Measurements from ENCODE around the gene DYNC2LI1.

The DYNC2LI1 gene

DNA sequence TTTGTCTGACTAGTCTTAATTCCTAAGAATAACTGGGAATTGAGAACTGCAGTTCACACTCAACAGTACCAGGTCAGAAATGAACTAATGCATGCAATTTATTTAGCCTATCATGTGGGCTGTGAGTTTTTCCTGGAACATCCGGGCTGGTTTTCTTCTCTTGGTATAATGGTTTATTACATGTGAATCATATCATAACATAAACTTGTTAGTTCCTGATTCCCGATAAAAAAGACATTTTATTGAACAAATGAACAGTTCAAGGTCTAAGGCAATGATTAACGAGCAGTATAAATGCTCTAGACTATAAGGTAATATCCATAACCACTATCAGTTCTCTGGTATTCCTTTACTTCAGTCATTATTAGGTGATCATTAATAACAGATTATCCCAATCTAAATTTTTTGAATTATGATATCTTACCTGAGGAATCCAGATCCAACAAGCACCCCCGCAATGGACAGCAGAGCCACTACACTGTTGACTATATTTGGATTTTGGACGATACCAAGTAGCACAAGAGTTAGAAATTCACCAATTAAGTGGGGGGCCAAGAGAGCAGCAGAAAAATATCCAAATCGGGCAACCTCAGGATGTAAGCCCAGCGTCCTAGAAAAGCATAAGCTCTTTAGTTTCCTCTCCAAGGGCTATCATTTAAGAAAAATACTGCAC, 45.8 kb downstream of the DYNC2LI1 start:
- DNase-seq, result no peak

GRCh38 chr2:43822839-43823238, 49.0 kb downstream of the DYNC2LI1 start:
- DNase-seq, result no peak

DNA sequence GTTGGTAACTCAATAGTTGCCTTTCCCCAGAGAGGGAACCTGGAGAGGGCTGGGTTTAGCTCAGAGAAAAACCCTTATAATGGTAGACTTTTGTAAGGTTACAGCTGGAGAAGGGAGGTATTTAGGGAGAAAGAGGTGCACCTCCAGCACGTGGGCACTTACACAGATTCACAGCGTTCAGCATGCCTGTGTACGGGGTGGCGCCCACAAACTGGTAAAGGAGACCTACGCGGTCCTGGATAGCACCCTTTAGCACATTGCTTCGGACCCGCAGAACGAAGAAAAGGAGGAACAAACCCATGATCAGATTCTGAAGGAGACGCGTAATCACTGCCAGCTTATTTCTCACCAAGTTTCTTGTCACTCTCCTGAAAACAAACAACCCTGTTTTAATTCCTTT, 49.9 kb downstream of the DYNC2LI1 start:
- no peak for DNase-seq

DNA sequence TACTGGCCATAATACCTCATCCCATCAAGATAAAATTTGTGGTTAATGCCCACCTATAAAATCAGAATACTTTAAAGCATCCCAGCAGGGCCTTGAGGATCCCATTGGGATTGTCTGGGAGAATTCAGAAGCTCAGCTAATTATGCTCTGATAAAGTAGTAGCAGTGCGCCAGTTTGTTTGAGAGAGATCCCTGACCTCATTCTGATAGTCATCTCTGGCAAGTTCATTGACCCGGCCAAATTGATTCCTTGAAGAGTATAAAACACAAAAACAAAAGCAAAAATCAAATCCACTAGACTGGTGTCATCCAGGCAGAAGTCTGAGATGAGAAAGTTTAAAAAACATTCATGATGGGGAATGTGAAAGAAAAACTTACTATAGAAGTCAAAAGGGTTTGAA, 50.7 kb downstream of the DYNC2LI1 start:
- no peak for DNase-seq

GRCh38 chr2:43824951-43825493, 51.2 kb downstream of the DYNC2LI1 start:
- no peak for DNase-seq

DNA sequence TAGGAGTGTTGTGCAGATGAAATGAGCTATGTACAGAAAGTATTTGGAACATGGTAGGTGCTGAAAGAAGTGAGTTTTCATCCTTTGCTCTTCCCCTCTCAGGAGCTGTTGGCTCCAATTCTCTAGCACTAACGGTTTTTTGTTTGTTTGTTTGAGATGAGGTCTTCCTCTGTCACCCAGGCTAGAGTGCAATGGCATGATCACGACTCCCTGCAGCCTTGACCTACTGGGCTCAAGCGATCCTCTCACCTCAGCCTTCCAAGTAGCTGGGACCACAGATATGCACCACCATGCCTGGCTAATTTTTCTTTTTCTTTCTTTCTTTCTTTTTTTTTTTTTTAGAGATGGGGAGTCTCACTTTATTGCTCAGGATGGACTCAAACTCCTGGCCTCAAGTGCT, 52.0 kb downstream of the DYNC2LI1 start:
- DNase-seq, result no peak

- no peak for DNase-seq
These were observed 52.7 kb downstream of the DYNC2LI1 start for GRCh38 chr2:43826305-43827250.

- no peak for DNase-seq
These were observed 57.9 kb downstream of the DYNC2LI1 start for GRCh38 chr2:43831543-43832294.

DNA sequence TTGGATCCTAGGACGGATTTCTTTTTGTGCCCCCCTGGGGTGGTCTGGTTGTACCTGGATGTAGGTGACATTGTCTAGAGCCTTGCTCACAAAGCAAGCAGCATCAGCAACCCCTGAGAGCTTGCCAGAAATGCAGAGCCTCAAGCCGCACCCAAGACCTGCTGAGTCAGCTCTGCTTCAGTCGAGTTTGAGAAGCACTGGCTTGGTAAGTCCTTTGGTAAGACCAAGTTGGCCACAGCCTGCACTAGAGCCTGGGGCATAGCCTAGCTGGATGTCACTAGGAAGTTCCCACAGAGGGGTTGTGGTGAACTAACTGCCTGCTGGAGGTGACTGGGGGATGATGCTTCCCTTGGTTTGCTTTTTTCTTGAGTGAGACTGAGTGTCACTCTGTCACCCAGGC, 58.6 kb downstream of the DYNC2LI1 start:
- DNase-seq, result no peak

DNA sequence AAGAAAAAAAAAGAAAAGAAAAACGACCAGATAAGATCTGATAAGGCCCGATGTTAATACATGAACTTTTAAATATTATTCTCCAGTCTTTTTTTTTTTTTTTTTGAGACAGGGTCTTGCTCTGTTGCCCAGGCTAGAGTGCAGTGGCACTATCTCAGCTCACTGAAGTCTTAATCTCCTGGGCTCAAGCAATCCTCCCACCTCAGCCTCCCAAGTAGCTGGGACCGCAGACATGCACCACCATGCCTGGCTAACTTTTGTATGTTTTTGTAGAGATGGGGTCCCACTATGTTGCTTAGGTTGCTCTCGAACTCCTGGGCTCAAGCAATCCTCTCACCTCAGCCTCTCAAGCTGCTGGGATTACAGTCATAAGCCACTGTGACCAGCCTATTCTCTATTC, 63.2 kb downstream of the DYNC2LI1 start:
- no peak for DNase-seq

DNA sequence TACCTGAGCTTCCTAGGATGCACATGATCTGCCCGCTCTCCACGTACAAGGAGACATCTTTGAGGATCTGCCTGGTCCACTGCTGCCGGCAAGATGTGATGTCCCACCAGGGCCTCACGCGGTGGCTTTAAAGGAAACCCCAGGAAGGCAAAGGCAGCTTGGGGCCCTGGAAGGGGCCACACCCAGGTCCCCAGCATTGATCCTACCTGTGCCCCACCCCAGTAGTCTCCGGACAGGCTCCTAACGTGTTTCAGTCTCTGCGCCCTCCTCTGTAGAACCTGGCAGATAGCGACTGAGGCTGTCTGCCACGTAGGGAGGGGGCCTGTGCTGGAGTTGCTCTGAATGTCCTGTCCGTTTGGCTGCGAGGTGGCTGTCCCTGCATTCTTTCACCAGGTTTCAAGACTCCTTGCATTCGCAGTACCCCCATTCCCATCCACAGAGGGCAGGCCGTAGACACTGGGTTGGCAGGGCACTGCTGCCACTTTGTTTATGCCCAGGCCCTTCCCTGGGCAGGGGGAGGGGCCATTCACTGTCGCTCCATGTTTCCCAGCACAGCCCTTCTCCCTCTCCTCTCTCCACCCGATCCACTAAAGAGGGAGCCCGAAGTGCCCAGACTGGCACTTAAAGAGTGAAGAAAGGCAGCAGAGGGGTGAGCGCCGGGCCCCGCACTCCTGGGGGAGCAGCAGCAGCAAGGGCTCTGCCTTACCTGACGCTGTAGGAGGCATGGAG, 64.2 kb downstream of the DYNC2LI1 start:
- no peak for DNase-seq

DNA sequence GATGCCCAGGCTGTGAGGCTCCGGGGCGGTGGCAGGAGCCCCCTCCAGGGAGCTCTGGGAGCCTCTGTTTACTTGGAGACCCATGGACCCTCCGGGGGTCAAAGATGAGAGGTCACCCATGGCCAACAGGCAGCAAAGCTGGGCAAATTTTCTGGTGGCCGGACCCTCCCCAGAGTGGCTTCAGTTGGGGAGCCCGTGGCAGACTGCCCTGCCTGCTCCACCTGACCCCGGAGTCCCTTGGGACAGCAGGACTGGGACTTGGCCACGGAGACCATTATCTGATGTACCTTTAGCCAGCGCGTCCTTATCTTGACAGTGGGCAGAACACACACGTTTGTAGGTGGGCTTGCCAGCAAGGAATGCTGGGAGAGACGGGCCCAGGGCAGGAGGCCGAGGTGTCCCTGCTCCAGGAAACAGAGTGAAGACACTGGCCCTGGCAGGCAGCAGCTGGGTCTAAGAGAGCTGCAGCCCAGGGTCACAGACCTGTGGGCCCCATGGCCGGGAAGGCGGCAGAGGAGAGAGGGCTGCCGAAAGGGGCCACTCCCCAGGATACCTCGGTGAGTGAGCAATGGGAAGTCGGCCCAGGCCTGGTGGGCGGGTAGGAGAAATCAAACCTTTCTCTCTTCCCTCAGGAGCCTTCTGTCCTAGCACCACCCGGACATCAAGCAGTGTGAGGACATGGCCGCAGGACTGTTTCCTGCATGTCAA, 64.9 kb downstream of the DYNC2LI1 start, which contains the start of the genes ABCG5 and ABCG8:
Gene ABCG5 (minus strand): TSS at position 280 of the 708 bp plus-strand sequence. CDS start 160 bp downstream, at position 120.
Gene ABCG8 (plus strand): TSS at position 412 of the 708 bp plus-strand sequence. CDS start 83 bp downstream, at position 495.
- no peak for DNase-seq

- no peak for DNase-seq
These were observed 66.1 kb downstream of the DYNC2LI1 start for GRCh38 chr2:43839776-43840564.

GRCh38 chr2:43840965-43841364, 67.1 kb downstream of the DYNC2LI1 start:
- DNase-seq, result no peak

DNA sequence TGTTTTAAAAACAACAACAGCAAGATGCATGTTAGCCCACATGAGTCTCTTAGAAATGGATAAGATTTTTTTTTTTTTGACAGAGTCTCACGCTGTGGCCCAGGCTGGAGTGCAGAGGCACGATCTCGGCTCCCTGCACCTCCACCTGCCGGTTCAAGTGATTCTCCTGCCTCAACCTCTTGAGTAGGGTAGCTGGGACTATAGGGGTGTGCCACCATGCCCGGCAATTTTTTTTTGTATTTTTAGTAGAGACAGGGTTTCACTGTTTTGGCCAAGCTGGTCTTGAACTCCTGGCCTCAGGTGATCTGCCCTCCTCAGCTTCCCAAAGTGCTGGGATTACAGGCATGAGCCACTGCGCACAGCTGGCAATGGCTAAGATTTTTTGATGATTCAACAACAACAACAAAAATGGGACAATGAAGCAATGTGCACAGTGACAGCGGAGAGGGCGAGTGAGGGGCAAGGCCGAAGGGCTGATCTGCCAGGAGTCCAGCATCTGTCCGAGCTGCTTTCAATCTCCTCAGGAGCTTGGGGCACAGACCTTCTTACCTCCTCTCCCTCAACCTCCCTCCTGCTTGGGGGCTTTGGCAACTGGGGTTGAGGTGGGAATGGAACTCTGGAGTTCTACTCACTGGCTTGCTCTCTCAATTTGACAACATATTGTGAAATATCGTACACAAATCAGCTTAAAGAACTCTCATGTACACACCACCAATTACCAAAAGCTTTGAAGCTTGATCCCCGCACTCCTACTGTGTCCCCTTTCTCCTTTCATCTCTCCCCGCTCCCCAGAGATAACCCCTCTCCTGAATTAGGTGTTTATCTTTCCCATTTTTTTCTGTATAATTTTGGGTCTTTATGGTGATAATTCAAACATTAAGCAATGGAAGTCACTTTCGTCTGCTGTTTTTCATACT, 68.4 kb downstream of the DYNC2LI1 start:
- DNase-seq, result no peak

GRCh38 chr2:43842866-43843226, 69.0 kb downstream of the DYNC2LI1 start:
- no peak for DNase-seq

- no peak for DNase-seq
These were observed 71.3 kb downstream of the DYNC2LI1 start for GRCh38 chr2:43845181-43845580.

GRCh38 chr2:43846140-43846793, 72.4 kb downstream of the DYNC2LI1 start:
- no peak for DNase-seq

GRCh38 chr2:43848214-43848613, 74.4 kb downstream of the DYNC2LI1 start:
- DNase-seq, result no peak

All from NCI-H526 treated with DMSO at 0.1 percent for 48 hours (cell line).